ENCODE results near the gene ZNF556.

DNA sequence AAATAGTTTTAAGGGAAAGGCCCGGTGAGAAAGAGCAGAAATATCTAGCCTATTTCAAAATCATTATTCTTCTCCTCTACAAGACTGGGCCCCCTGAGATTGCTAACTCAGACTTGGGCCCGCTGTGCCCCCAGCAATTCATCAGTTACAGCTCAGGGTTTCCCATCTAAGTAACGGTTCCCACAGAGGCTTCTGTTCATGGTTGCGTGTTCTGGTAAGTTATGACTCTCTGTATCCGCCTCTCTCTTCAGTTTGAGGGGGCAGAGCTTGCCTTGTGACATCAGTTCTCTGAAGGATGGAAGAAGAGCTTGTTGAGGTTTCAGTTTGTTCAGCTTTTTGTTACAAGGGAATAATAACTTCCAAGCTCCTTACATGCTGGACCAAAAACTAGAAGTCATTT, 45.2 kb downstream of the ZNF556 start:
- no peak for TF ChIP-seq POLR2AphosphoS5 (IDR thresholded peaks at IDR 0.05)
- TF ChIP-seq, protein P1, sequence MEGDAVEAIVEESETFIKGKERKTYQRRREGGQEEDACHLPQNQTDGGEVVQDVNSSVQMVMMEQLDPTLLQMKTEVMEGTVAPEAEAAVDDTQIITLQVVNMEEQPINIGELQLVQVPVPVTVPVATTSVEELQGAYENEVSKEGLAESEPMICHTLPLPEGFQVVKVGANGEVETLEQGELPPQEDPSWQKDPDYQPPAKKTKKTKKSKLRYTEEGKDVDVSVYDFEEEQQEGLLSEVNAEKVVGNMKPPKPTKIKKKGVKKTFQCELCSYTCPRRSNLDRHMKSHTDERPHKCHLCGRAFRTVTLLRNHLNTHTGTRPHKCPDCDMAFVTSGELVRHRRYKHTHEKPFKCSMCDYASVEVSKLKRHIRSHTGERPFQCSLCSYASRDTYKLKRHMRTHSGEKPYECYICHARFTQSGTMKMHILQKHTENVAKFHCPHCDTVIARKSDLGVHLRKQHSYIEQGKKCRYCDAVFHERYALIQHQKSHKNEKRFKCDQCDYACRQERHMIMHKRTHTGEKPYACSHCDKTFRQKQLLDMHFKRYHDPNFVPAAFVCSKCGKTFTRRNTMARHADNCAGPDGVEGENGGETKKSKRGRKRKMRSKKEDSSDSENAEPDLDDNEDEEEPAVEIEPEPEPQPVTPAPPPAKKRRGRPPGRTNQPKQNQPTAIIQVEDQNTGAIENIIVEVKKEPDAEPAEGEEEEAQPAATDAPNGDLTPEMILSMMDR (IDR thresholded peaks at IDR 0.05 in 8 of 11, conservative IDR thresholded peaks at IDR 0.05 in 3 of 11), result no peak

All from spleen (tissue), 7 donors.